Epithelial cell of proximal tubule (primary cell): ENCODE results near the gene EPHA3. TPM values are rescaled to one million over a fixed set of nuclear protein-coding genes. Genes with fewer than 3 reads are reported as not detected.

ENCODE experiments used
- DNase-seq: peaks from one replicate; pipeline ENCODE4 v3.0.0-alpha.2; 2011; ENCODE audit warnings: low read depth
- H3K4me3 ChIP-seq: 2 replicates; pipeline ENCODE4 v1.5.1; 2011; ENCODE audit warnings: low read depth, mild to moderate bottlenecking, low read length
- total RNA-seq: library from RNA; depleted of rRNA; stranded (reverse); fragments of >200 nt; gene quantifications from 2 replicates; pipeline ENCODE4 v1.2.3, GENCODE V29; 2015
- TF ChIP-seq, protein P1 (sequence below): conservative IDR thresholded peaks from 2 replicates; pipeline ENCODE4 v1.5.1; 2012; ENCODE audit warnings: low read depth, mild to moderate bottlenecking, low read length

EPHA3 gene
- total RNA-seq, 1 donor from 2014 or later, result 0.06 TPM

GRCh38 chr3:89182056-89182455 is 74.6 kb downstream of the EPHA3 start:
- TF ChIP-seq, protein P1, sequence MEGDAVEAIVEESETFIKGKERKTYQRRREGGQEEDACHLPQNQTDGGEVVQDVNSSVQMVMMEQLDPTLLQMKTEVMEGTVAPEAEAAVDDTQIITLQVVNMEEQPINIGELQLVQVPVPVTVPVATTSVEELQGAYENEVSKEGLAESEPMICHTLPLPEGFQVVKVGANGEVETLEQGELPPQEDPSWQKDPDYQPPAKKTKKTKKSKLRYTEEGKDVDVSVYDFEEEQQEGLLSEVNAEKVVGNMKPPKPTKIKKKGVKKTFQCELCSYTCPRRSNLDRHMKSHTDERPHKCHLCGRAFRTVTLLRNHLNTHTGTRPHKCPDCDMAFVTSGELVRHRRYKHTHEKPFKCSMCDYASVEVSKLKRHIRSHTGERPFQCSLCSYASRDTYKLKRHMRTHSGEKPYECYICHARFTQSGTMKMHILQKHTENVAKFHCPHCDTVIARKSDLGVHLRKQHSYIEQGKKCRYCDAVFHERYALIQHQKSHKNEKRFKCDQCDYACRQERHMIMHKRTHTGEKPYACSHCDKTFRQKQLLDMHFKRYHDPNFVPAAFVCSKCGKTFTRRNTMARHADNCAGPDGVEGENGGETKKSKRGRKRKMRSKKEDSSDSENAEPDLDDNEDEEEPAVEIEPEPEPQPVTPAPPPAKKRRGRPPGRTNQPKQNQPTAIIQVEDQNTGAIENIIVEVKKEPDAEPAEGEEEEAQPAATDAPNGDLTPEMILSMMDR, result no peak
- DNase-seq, result no peak
- no peak overlapping the region for H3K4me3 ChIP-seq

GRCh38 chr3:89184151-89184995 is 77.0 kb downstream of the EPHA3 start:
- DNase-seq, result no peak
- TF ChIP-seq, protein P1, result no peak
- no peak overlapping the region for H3K4me3 ChIP-seq

DNA sequence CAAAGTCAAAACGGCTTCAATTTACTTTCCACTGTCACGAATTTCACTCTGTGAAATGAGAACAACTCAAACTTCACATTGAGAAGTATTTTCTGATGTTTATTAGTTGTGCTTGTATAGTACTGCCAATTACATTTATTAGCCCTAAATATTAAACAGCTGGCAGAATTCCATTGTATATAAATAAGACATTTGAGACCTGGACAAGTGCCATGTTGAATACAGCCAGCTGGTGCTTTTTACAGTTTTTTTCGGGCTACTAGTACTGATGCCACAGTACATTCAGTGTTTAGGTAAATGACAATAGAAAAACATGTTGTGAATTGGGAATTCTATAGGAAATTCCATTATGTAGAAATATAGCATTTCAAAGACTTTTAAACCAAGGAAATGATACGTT is 79.0 kb downstream of the EPHA3 start:
- TF ChIP-seq, protein P1, result no peak
- no peak overlapping the region for H3K4me3 ChIP-seq
- no peak for DNase-seq

DNA sequence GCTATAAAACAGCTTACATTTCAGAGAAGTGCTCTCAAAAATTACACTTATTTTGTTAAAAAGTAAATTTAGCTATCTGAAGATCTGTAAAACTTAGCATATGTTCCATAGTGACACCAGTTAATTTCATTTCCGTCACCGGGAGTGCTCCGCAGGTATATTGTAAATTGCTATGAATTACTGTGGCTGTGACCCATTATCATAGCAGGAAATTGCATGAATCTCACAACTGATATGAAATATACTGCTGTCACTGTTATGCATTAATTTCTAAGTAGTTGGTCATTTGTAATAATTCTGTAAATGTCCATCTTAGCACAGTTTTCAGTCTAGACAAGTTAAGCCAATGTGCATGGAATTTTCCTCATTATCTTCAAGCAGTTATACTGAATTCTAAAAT is 91.2 kb downstream of the EPHA3 start:
- no peak for DNase-seq
- no peak overlapping the region for H3K4me3 ChIP-seq
- TF ChIP-seq, protein P1, result no peak

DNA sequence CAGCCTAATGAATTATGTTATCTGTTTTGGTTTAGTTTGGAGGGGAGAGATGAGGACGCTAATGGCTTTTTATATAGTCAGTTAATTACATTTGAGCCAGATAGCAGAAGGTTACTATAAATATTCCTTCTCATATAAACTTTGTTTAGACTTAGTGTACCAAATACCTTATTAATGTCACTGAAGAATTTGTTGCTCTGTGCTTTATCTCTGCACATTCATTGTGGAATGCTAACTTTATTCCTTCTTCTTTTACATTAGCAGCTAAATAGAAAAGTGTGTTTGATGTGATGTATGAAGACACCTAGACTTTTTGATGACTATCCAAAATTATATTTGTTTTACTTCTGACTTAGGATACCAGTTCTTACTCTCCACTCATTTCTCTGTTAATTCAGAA is 105.2 kb downstream of the EPHA3 start:
- DNase-seq, result no peak
- no peak overlapping the region for H3K4me3 ChIP-seq
- TF ChIP-seq, protein P1, result no peak

DNA sequence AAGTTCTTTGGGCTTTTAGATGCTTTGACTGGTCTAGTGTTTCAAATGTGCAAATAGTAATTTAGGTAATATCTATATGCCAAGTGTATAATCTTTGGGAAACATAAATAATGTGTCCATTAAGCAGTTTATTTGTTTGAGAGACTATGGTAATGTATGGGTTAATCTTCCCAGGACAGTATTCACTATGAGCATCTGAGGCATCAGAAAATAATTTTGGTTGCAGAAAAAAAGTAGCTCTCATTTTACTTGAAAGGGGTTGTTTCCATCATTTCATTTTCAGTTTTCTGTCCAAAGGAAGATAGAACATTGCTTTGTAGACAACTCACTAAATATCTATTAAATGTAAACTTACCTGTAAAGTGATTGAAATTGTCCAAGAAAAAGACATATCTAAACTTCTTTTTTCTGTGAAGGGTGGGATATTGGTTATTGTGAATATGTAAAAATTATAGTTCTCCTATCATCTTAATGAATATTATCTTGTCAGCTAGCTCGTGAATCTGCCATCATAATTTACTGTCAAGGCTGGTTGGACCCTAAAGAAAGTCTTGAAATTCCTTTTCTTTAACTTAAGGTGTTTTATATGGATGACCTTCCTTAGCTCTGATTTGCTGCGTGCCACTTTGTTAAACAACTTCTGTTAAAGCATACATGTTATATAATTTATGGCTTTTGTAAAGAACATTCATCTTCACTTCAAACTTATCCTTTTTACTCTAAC is 108.8 kb downstream of the EPHA3 start:
- TF ChIP-seq, protein P1, result no peak
- H3K4me3 ChIP-seq, result no peak overlapping the region
- DNase-seq, result no peak
